ENCODE data around the gene SLC6A7.

SLC6A7 gene

DNA sequence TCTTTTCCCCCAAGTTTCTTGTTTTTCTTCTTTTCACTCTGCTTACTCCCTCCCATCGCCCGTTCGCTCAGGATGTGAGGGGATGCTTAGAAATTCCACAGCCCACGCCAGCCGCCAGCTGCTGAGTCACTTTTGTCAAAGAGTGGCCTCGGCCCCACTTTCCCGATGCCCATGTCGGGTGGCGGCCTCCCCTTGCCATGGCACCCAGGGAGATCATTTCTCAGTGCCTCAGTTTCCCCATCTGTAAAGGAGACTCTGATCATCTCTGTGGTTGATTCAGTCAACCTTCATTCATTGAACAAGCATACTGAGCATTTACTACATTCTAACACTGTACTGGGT, 33.9 kb upstream of the SLC6A7 start:
- Histone ChIP-seq H3K36me3 (ENCODE audit: insufficient read depth, low read length) (no peaks in the 10 kb centered on the region), H2AFZ (ENCODE audit: low read length, unreplicated experiment) (peak overlapping the region; percentile 8), H3K27ac (ENCODE audit: low read depth, low read length) (peak overlapping the region; percentile 59), H3K4me1 (ENCODE audit: control insufficient read depth, insufficient read depth, low read length, unreplicated experiment) (peaks cover 65% of the 10 kb centered on the region), H3K79me2 (ENCODE audit: control insufficient read depth, insufficient read depth, low read length, unreplicated experiment) (peaks cover 20% of the 10 kb centered on the region), H3K4me3 (ENCODE audit: low read depth, low read length) (peak overlapping the region; percentile 79), H3K27me3 (ENCODE audit: insufficient read depth, low read length) (no peaks in the 10 kb centered on the region)

DNA sequence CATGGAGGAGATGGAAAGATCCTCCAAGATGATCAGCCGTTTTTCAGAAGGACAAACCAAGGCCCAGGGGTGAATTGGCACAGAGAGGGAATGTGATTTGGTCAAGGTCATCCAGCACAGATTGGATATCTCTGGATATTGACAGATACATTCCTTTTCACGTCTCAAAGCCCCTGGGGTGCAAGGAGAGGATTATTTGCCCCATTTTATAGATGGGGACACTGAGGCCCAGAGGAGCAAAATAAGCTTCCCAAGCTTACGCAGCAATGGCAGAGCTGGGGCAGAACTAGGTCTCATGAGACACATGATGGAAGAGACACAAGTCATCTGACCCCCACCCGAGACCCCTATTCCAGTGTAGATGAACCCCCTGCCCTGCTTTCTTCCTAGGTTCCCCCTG, 33.3 kb upstream of the SLC6A7 start:
- H3K4me1 ChIP-seq (ENCODE audit: control insufficient read depth, insufficient read depth, low read length, unreplicated experiment), result peaks cover 67% of the 10 kb centered on the region
- peak overlapping the region; percentile 59 for H3K27ac ChIP-seq (ENCODE audit: low read depth, low read length)
- no peaks in the 10 kb centered on the region for H3K36me3 ChIP-seq (ENCODE audit: insufficient read depth, low read length)
- H2AFZ ChIP-seq (ENCODE audit: low read length, unreplicated experiment), result no peak overlapping the region
- H3K4me3 ChIP-seq (ENCODE audit: low read depth, low read length), result peak overlapping the region; percentile 79; the same call in 1 of the 2 replicates
- no peaks in the 10 kb centered on the region for H3K27me3 ChIP-seq (ENCODE audit: insufficient read depth, low read length)
- H3K79me2 ChIP-seq (ENCODE audit: control insufficient read depth, insufficient read depth, low read length, unreplicated experiment), result peaks cover 20% of the 10 kb centered on the region

DNA sequence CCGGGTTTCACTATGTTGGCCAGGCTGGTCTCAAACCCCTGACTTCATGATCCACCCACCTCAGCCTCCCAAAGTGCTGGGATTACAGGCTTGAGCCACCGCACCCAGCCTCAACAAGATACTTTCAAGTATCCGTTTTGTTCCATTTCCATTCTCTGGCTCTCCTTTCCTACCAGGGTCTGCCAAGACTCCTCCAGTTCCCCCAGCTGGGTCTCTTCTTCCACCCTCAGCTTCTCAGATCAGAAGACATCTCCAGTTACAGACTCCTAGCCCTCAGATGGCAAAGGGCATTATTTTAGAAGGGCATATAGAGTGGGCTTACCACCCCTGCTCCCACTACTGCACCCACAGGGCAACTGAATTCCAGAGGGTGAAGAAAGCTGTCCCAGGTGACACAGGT, 32.7 kb upstream of the SLC6A7 start:
- H3K79me2 ChIP-seq (ENCODE audit: control insufficient read depth, insufficient read depth, low read length, unreplicated experiment), result peaks cover 18% of the 10 kb centered on the region
- peaks cover 66% of the 10 kb centered on the region for H3K4me1 ChIP-seq (ENCODE audit: control insufficient read depth, insufficient read depth, low read length, unreplicated experiment)
- no peaks in the 10 kb centered on the region for H3K27me3 ChIP-seq (ENCODE audit: insufficient read depth, low read length)
- no peak overlapping the region for H3K4me3 ChIP-seq (ENCODE audit: low read depth, low read length)
- H2AFZ ChIP-seq (ENCODE audit: low read length, unreplicated experiment), result no peak overlapping the region
- H3K36me3 ChIP-seq (ENCODE audit: insufficient read depth, low read length), result no peaks in the 10 kb centered on the region
- H3K27ac ChIP-seq (ENCODE audit: low read depth, low read length), result no peak overlapping the region

DNA sequence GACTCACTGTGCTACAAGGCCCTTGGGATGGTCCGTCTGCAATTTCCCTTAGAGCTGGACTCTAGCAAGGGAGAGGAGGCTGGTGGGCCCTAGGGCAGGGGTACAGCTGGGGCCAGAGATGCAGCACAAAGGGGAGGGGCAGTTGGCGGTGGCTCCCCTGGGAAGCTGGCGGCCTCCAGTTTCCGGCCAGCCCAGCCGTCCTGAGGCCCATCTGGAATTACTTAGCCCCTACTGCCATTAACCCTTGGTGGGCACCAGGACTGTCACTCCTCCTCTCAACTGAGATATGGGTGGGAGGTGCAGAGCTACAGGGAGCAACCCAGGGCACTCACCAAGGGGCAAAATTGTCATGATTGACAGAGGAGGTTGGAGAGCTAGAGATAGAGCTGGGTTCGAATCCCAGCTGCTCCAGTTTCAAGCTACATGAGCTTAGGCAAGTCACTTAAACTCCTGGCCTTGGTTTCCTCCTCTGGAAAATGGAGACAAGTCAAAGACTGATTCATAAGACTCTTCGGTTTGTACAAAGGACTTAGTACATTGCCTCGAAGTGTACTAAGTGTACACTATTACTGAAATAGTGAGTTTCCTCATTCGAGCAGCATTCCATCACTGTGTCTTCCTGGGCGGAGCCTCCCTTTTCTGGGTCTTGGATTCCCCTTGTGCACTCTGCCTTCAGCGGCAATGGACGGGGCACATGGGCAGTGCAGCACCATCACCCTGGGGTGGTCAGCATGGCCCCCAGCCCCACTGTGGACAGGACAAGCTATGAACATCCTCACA, 31.5 kb upstream of the SLC6A7 start:
- peak overlapping the region; percentile 19 for H2AFZ ChIP-seq (ENCODE audit: low read length, unreplicated experiment)
- H3K79me2 ChIP-seq (ENCODE audit: control insufficient read depth, insufficient read depth, low read length, unreplicated experiment), result peaks cover 16% of the 10 kb centered on the region
- peak overlapping the region; percentile 11; the same call in 1 of the 2 replicates for H3K4me3 ChIP-seq (ENCODE audit: low read depth, low read length)
- no peaks in the 10 kb centered on the region for H3K36me3 ChIP-seq (ENCODE audit: insufficient read depth, low read length)
- H3K27me3 ChIP-seq (ENCODE audit: insufficient read depth, low read length), result no peaks in the 10 kb centered on the region
- peak overlapping the region; percentile 52 for H3K27ac ChIP-seq (ENCODE audit: low read depth, low read length)
- H3K4me1 ChIP-seq (ENCODE audit: control insufficient read depth, insufficient read depth, low read length, unreplicated experiment), result peaks cover 58% of the 10 kb centered on the region

DNA sequence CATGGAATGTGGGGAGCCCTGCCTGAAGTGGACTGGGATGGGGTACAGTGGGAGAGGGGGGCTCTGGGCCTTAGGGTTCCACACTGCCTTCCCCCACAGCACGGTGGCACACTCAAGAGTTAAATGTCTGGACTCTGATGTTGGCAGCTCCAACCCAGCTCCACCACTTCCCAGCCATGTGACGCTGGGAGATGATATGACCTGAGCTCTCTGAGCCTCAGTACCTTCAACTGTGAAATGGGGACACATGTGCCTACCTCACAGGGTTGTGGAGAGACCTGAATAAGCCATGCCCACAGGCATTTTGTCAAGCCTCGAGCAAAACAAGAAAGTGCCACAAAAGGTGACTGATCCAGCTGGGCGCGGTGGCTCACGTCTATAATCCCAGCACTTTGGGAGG, 30.8 kb upstream of the SLC6A7 start:
- Histone ChIP-seq H3K4me3 (ENCODE audit: low read depth, low read length) (no peak overlapping the region), H3K27me3 (ENCODE audit: insufficient read depth, low read length) (no peaks in the 10 kb centered on the region), H3K36me3 (ENCODE audit: insufficient read depth, low read length) (no peaks in the 10 kb centered on the region), H3K27ac (ENCODE audit: low read depth, low read length) (peak overlapping the region; percentile 52), H3K79me2 (ENCODE audit: control insufficient read depth, insufficient read depth, low read length, unreplicated experiment) (peaks cover 10% of the 10 kb centered on the region), H3K4me1 (ENCODE audit: control insufficient read depth, insufficient read depth, low read length, unreplicated experiment) (peaks cover 57% of the 10 kb centered on the region), H2AFZ (ENCODE audit: low read length, unreplicated experiment) (no peak overlapping the region)

DNA sequence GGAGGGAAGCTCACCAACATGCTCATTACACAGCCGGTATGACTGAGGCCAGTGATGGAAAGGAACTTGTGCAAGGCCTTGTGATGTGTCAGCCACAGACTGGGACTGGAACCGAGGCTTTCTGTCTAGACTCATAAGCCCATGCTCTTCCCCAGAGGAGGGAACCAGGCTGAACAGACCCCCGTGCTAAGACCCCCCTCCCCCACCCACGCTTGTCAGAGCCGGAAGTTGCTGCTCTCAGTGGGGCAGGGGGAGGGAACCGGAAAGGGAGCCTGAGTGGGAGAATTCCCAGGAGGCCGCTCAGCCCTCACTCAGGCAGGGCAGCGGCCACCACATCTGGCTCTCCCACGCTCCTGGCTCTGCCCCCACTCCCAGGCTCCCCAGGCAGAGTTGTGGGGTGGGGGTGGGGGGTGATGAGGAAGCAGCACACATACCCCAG, 30.1 kb upstream of the SLC6A7 start:
- Histone ChIP-seq H3K36me3 (ENCODE audit: insufficient read depth, low read length) (no peaks in the 10 kb centered on the region), H3K27ac (ENCODE audit: low read depth, low read length) (peak overlapping the region; percentile 56), H3K4me3 (ENCODE audit: low read depth, low read length) (no peak overlapping the region), H3K27me3 (ENCODE audit: insufficient read depth, low read length) (no peaks in the 10 kb centered on the region), H2AFZ (ENCODE audit: low read length, unreplicated experiment) (no peak overlapping the region), H3K79me2 (ENCODE audit: control insufficient read depth, insufficient read depth, low read length, unreplicated experiment) (peaks cover 3% of the 10 kb centered on the region), H3K4me1 (ENCODE audit: control insufficient read depth, insufficient read depth, low read length, unreplicated experiment) (peaks cover 62% of the 10 kb centered on the region)

DNA sequence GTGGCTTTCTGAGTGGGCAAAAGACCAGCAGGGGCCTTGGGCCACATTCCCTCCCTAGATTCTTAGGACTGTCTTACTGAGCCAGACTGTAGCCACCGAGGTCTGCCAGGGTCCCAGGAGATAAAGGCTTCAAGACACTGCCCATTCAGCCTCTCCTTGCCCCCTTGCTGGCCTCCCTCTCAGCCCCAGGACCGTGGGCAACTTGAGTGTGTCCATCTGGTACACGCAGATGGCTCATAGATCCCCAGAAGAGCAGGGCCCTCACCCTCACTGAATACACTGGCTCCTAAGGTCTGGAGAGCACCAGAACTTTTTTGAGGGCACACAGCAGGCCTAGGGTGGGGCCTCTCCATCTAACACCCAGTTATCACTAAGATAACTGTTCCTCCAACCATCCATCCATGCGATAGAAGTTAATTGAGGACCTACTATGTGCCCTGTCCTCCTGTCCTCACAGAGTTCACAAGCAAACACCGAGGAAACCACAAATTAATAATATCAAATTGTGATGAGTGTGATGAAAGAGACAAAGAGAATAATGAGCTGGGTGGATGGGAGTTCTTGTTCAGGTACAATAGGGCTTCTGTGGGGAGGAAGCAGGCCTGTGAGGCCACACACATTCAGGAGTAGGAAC, 29.3 kb upstream of the SLC6A7 start:
- H3K36me3 ChIP-seq (ENCODE audit: insufficient read depth, low read length), result no peaks in the 10 kb centered on the region
- no peaks in the 10 kb centered on the region for H3K27me3 ChIP-seq (ENCODE audit: insufficient read depth, low read length)
- H3K4me1 ChIP-seq (ENCODE audit: control insufficient read depth, insufficient read depth, low read length, unreplicated experiment), result peaks cover 64% of the 10 kb centered on the region
- H3K27ac ChIP-seq (ENCODE audit: low read depth, low read length), result peak overlapping the region; percentile 56
- no peak overlapping the region for H2AFZ ChIP-seq (ENCODE audit: low read length, unreplicated experiment)
- H3K4me3 ChIP-seq (ENCODE audit: low read depth, low read length), result no peak overlapping the region
- H3K79me2 ChIP-seq (ENCODE audit: control insufficient read depth, insufficient read depth, low read length, unreplicated experiment), result no peaks in the 10 kb centered on the region

DNA sequence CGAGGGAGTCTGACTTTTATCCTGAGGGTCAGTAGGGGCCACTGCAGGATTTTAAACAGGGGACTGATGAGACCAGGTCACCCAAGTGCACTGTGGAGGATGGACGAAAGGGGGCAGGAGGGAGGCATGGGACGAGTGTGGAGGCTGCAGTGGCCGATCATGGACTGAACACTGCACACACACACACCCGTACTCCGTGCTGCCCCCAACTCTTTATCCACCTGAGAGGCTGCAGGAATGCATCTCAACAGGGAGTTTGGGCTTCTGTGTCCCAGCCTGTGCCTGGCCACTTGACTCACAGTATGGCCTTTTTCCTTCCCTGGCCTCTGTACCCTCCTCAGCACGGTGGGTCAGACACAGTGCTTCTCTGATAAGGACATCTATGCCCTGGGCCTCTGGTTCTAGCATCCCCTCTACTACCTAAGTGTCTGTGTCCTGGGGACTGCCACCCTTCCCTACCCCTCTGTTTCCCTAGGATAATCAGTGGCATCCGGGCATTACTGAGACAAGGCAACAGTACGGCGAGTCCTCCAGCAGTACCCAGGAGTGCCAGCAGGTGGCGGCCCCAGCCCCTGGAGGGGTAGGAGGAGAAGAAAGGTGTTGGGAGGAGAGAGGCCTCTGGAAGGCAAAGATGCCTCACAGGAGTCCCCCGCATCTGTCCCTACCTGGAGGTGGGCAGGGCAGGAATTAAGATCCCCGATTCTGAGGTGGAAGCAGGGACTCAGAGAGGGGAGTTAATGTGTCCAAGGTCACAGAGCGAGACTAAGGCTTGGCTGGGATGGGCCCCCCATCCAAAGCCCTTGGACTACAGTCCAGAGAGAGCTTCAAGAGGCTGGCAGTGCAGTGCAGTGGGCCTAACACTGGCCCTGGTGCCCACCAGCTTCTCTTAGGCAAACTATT, 28.4 kb upstream of the SLC6A7 start:
- H3K27ac ChIP-seq (ENCODE audit: low read depth, low read length), result no peak overlapping the region
- no peak overlapping the region for H3K4me3 ChIP-seq (ENCODE audit: low read depth, low read length)
- H3K36me3 ChIP-seq (ENCODE audit: insufficient read depth, low read length), result no peaks in the 10 kb centered on the region
- H3K79me2 ChIP-seq (ENCODE audit: control insufficient read depth, insufficient read depth, low read length, unreplicated experiment), result no peaks in the 10 kb centered on the region
- H3K4me1 ChIP-seq (ENCODE audit: control insufficient read depth, insufficient read depth, low read length, unreplicated experiment), result peaks cover 60% of the 10 kb centered on the region
- H2AFZ ChIP-seq (ENCODE audit: low read length, unreplicated experiment), result no peak overlapping the region
- no peaks in the 10 kb centered on the region for H3K27me3 ChIP-seq (ENCODE audit: insufficient read depth, low read length)

DNA sequence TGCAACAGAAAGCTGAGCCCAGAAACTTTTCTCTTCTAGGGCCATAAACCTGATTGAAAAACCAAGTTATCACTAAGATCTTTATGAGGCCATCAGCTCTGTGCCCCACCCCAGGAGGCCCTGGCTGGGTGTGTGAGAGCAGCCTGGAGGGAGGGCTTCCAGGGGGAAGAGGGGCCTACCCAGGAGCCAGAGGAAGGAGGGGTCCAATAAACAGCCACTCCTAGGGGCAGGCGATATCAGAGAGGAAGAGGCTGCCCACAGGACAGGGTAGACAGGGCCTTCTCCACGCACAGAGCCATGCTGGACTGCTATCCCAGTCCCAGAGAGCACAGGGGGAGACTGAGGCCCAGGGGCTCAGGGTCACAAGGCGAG, 27.7 kb upstream of the SLC6A7 start:
- no peak overlapping the region for H2AFZ ChIP-seq (ENCODE audit: low read length, unreplicated experiment)
- no peak overlapping the region for H3K27ac ChIP-seq (ENCODE audit: low read depth, low read length)
- no peak overlapping the region for H3K4me3 ChIP-seq (ENCODE audit: low read depth, low read length)
- no peaks in the 10 kb centered on the region for H3K27me3 ChIP-seq (ENCODE audit: insufficient read depth, low read length)
- peaks cover 60% of the 10 kb centered on the region for H3K4me1 ChIP-seq (ENCODE audit: control insufficient read depth, insufficient read depth, low read length, unreplicated experiment)
- H3K36me3 ChIP-seq (ENCODE audit: insufficient read depth, low read length), result no peaks in the 10 kb centered on the region
- no peaks in the 10 kb centered on the region for H3K79me2 ChIP-seq (ENCODE audit: control insufficient read depth, insufficient read depth, low read length, unreplicated experiment)

DNA sequence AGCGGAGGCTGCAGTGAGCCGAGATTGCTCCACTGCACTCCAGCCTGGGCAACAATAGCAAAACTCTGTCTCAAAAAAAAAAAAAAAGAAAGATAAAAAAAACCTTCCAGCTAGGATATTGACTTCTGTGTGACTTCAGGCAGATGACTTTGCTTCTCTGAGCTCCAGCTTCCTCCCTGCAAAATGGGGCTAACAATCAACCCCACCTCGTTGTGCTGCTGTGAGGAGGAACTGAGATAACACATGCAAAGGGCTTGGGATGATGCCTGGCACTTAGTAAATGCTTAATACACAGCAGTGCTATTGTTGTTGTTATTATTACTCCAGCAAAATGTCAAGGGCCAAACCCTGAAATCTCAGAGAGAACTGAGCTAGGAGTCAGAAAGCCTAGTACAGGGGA, 26.8 kb upstream of the SLC6A7 start:
- H3K4me1 ChIP-seq (ENCODE audit: control insufficient read depth, insufficient read depth, low read length, unreplicated experiment), result peaks cover 51% of the 10 kb centered on the region
- no peak overlapping the region for H3K27ac ChIP-seq (ENCODE audit: low read depth, low read length)
- H3K79me2 ChIP-seq (ENCODE audit: control insufficient read depth, insufficient read depth, low read length, unreplicated experiment), result no peaks in the 10 kb centered on the region
- H3K4me3 ChIP-seq (ENCODE audit: low read depth, low read length), result no peak overlapping the region
- H3K36me3 ChIP-seq (ENCODE audit: insufficient read depth, low read length), result no peaks in the 10 kb centered on the region
- no peak overlapping the region for H2AFZ ChIP-seq (ENCODE audit: low read length, unreplicated experiment)
- no peaks in the 10 kb centered on the region for H3K27me3 ChIP-seq (ENCODE audit: insufficient read depth, low read length)
